ENCODE data around the gene DLK2.

Gene DLK2

DNA sequence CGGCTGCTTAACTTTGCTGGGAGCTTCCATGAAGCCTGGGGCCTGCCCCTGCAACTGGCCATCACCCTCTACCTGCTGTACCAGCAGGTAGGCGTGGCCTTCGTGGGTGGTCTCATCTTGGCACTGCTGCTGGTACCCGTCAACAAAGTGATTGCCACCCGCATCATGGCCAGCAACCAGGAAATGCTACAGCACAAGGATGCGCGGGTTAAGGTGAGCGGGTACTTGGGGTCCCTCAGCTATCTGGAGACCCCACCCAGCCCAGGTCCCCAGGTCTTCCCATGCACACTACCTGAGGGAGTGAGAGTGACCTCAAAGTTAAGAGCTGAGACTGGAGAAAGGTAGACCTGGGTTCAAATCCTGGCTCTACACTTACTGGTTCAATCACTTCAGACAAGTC lies 22.2 kb downstream of the DLK2 start:
- Histone ChIP-seq H3K4me3 (ENCODE audit: low read depth, low read length) (no peak overlapping the region), H3K9me3 (ENCODE audit: control insufficient read depth, low read length) (no peaks in the 10 kb centered on the region), H3K79me2 (peaks cover 6% of the 10 kb centered on the region), H3K27me3 (ENCODE audit: control insufficient read depth, insufficient read depth, low read length) (no peaks in the 10 kb centered on the region), H3K4me2 (ENCODE audit: low read length) (no peak overlapping the region), H3K9ac (no peak overlapping the region), H3K27ac (no peak overlapping the region), H3K36me3 (ENCODE audit: control insufficient read depth, insufficient read depth, low read length) (no peaks in the 10 kb centered on the region), H2AFZ (no peak overlapping the region), H3K4me1 (peaks cover 8% of the 10 kb centered on the region)
- TF ChIP-seq, protein P1, sequence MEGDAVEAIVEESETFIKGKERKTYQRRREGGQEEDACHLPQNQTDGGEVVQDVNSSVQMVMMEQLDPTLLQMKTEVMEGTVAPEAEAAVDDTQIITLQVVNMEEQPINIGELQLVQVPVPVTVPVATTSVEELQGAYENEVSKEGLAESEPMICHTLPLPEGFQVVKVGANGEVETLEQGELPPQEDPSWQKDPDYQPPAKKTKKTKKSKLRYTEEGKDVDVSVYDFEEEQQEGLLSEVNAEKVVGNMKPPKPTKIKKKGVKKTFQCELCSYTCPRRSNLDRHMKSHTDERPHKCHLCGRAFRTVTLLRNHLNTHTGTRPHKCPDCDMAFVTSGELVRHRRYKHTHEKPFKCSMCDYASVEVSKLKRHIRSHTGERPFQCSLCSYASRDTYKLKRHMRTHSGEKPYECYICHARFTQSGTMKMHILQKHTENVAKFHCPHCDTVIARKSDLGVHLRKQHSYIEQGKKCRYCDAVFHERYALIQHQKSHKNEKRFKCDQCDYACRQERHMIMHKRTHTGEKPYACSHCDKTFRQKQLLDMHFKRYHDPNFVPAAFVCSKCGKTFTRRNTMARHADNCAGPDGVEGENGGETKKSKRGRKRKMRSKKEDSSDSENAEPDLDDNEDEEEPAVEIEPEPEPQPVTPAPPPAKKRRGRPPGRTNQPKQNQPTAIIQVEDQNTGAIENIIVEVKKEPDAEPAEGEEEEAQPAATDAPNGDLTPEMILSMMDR (IDR thresholded peaks at IDR 0.05): no peak

DNA sequence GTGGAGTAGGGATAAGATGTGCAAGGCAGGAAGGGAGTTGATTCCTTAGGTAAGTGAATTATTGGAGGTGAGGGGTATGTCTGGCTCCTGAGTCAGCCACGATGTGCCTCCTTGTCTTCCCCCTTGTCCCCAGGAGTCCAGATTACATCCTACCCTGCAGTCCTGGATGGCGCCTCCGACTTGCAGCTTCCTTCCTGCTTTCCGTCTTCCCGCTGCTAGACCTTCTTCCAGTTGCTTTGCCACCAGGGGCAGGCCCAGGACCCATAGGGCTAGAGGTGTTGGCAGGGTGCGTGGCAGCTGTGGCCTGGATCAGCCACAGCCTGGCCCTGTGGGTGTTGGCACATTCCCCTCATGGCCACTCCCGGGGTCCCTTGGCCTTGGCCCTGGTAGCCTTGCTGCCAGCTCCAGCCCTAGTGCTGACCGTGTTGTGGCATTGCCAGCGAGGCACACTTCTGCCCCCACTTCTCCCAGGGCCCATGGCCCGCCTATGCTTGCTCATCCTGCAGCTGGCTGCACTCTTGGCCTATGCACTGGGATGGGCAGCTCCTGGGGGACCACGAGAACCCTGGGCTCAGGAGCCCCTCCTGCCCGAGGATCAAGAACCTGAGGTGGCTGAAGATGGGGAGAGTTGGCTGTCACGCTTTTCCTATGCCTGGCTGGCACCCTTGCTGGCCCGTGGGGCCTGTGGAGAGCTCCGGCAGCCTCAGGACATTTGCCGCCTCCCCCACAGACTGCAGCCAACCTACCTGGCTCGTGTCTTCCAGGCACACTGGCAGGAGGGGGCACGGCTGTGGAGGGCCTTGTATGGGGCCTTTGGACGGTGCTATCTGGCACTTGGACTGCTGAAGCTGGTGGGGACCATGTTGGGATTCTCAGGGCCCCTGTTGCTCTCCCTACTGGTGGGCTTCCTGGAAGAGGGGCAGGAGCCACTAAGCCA lies 23.1 kb downstream of the DLK2 start:
- Histone ChIP-seq H3K27ac (no peak overlapping the region), H3K27me3 (ENCODE audit: control insufficient read depth, insufficient read depth, low read length) (no peaks in the 10 kb centered on the region), H3K36me3 (ENCODE audit: control insufficient read depth, insufficient read depth, low read length) (no peaks in the 10 kb centered on the region), H3K9ac (no peak overlapping the region), H3K4me1 (peaks cover 9% of the 10 kb centered on the region), H3K4me2 (ENCODE audit: low read length) (no peak overlapping the region), H3K4me3 (ENCODE audit: low read depth, low read length) (no peak overlapping the region), H3K79me2 (peaks cover 6% of the 10 kb centered on the region), H2AFZ (no peak overlapping the region), H3K9me3 (ENCODE audit: control insufficient read depth, low read length) (no peaks in the 10 kb centered on the region)
- TF ChIP-seq, protein P1 (IDR thresholded peaks at IDR 0.05): no peak

DNA sequence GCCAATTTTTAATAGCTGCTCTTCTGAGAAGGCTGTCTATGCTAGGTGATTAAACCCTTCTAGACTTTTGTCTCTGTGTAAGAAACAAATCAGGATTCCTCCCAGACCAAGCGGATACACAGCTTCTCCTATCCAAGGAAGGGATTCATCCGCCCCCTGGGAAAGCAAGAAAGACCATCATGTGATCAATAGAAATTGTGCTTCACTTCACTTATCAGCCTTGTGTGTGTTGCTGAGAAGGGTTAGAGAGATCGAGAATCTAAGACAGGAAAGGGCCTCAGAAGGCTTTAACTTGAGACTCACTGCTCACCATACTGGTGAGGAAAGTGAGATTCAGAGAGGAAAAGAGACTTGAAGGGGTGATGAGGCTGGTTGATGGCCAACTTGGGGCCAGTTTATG lies 26.5 kb downstream of the DLK2 start:
- H3K4me1 ChIP-seq: peaks cover 9% of the 10 kb centered on the region
- H3K79me2 ChIP-seq: peaks cover 6% of the 10 kb centered on the region
- no peak overlapping the region for H2AFZ ChIP-seq
- no peaks in the 10 kb centered on the region for H3K27me3 ChIP-seq (ENCODE audit: control insufficient read depth, insufficient read depth, low read length)
- no peak overlapping the region for H3K9ac ChIP-seq
- no peak overlapping the region for H3K27ac ChIP-seq
- H3K36me3 ChIP-seq (ENCODE audit: control insufficient read depth, insufficient read depth, low read length): no peaks in the 10 kb centered on the region
- no peaks in the 10 kb centered on the region for H3K9me3 ChIP-seq (ENCODE audit: control insufficient read depth, low read length)
- peak overlapping the region; percentile 100 for H3K4me2 ChIP-seq (ENCODE audit: low read length)
- H3K4me3 ChIP-seq (ENCODE audit: low read depth, low read length): no peak overlapping the region
- TF ChIP-seq, protein P1 (IDR thresholded peaks at IDR 0.05): no peak

DNA sequence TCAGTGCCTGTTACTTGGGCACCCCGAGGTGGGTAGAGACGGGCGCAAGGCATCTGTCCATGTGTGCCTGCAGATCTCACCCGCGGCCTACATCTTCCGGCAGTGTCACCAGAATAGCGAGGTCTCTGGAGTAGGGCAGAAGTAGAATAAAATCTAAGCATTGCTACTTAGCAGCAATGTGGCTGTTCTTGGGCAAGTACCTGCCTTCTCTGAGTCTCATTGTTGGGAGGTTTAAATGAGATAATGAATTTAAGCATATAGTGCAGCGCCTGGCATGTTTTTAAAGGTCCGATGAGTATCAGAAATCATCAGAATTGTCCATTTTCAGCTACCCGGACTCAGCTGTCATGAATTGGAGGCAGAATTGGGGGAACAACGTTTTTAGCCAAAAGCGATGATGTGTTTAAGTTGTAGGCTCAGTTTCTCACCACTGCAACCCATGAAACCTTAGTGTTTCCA lies 27.2 kb downstream of the DLK2 start:
- no peaks in the 10 kb centered on the region for H3K27me3 ChIP-seq (ENCODE audit: control insufficient read depth, insufficient read depth, low read length)
- TF ChIP-seq, protein P1 (IDR thresholded peaks at IDR 0.05): no peak
- H3K9me3 ChIP-seq (ENCODE audit: control insufficient read depth, low read length): no peaks in the 10 kb centered on the region
- H3K4me1 ChIP-seq: peaks cover 9% of the 10 kb centered on the region
- peak overlapping the region; percentile 75 for H3K27ac ChIP-seq
- H2AFZ ChIP-seq: peak overlapping the region; percentile 93
- H3K4me2 ChIP-seq (ENCODE audit: low read length): peak overlapping the region; percentile 100
- H3K4me3 ChIP-seq (ENCODE audit: low read depth, low read length): peak overlapping the region; percentile 92
- H3K36me3 ChIP-seq (ENCODE audit: control insufficient read depth, insufficient read depth, low read length): no peaks in the 10 kb centered on the region
- peaks cover 6% of the 10 kb centered on the region for H3K79me2 ChIP-seq
- H3K9ac ChIP-seq: peak overlapping the region; percentile 55
